K562 (cell line): ENCODE measurements around the gene MACROD2. TPM values are rescaled to one million over a fixed set of nuclear protein-coding genes. Genes with fewer than 3 reads are reported as not detected.

ENCODE experiments used
- ATAC-seq: fragments of 200-7000 bp; cut with Tn5 transposase; 3 replicates; pipeline ENCODE4 v1.9.1; 2020; ENCODE audit warnings: moderate library complexity
- BruUV-seq: library from RNA; stranded (reverse); fragments of 400-500 nt; replicated peaks from 2 replicates; lab custom pipeline; 2021; lab: Mats Ljungman, UMichigan
- CTCF ChIA-PET: fragments of 300-600 bp; formaldehyde crosslinking; extraction: SDS; loops from one replicate; lab custom pipeline; 2021; ENCODE audit warnings: low intra/inter-chr PET ratio; lab: Yijun Ruan, JAX
- POLR2A ChIA-PET: fragments of 300-600, 350-650 bp; sonication (Branson Sonifier 250); formaldehyde crosslinking; extraction: SDS; loops from one replicate; lab custom pipeline; 2021; ENCODE audit warnings: antibody characterized with exemption, inconsistent platforms; lab: Yijun Ruan, JAX
- DNase-seq, 4 experiments: peaks; one replicate each; pipeline versions ENCODE4 v3.0.0 to v3.0.0-alpha.2; 2011 to 2018; ENCODE audit warnings: low spot score in 3 of 4, mixed read lengths in 3 of 4; ENCODE audit errors: extremely low read depth in 1 of 4
- FAIRE-seq: peaks from 2 replicates; lab custom pipeline; 2011; peaks lifted over from hg19 to GRCh38; lab: Jason Lieb, UNC
- H2AFZ ChIP-seq: 2 replicates; pipeline ENCODE4 v1.6.0; 2011; ENCODE audit warnings: low read depth, low read length, control low read depth, inconsistent platforms
- H3K27ac ChIP-seq: fragments of 200-600 bp; 3 replicates; pipeline ENCODE4 v1.8.0; 2011; ENCODE audit warnings: low read depth, mild to moderate bottlenecking, control low read depth, inconsistent platforms, low read length, moderate library complexity, mixed read lengths; ENCODE audit errors: extremely low read depth
- H3K27me3 ChIP-seq, 2 experiments: fragments of 300-600 bp in 1 of 2; 2 replicates in 1 of 2; 3 replicates in 1 of 2; pipeline versions ENCODE4 v1.6.0 to v1.8.0; 2011; ENCODE audit warnings: inconsistent platforms in 2 of 2, low read length in 2 of 2, mild to moderate bottlenecking in 1 of 2, mixed read lengths in 1 of 2, moderate library complexity in 1 of 2; ENCODE audit not compliant: control insufficient read depth in 2 of 2, insufficient read depth in 2 of 2
- H3K36me3 ChIP-seq: fragments of 300-600 bp; 3 replicates; pipeline ENCODE4 v1.8.0; 2011; ENCODE audit warnings: mild to moderate bottlenecking, low read length, inconsistent platforms; ENCODE audit not compliant: control insufficient read depth, insufficient read depth
- H3K4me1 ChIP-seq, 2 experiments: fragments of 200-600 bp in 1 of 2; replicated peaks in 1 of 2; 2 replicates in 1 of 2; 3 replicates in 1 of 2; pipeline versions ENCODE4 v1.5.1 to v1.8.0; 2011; ENCODE audit warnings: inconsistent platforms in 2 of 2, low read length in 2 of 2, mild to moderate bottlenecking in 1 of 2, mixed read lengths in 1 of 2, moderate library complexity in 1 of 2; ENCODE audit not compliant: control insufficient read depth in 2 of 2, insufficient read depth in 2 of 2
- H3K4me2 ChIP-seq: 2 replicates; pipeline ENCODE4 v1.6.1; 2011; ENCODE audit warnings: low read length, control low read depth, inconsistent platforms, mixed read lengths; ENCODE audit not compliant: insufficient read depth
- H3K4me3 ChIP-seq: fragments of 200-600 bp; sonication (generic), shearing (Covaris generic); 2 replicates; pipeline ENCODE4 v1.5.1; 2016; ENCODE audit warnings: control low read depth, inconsistent platforms
- H3K79me2 ChIP-seq: fragments of 200-600 bp; 3 replicates; pipeline ENCODE4 v1.8.0; 2011; ENCODE audit warnings: low read length, inconsistent platforms; ENCODE audit not compliant: control insufficient read depth, insufficient read depth
- H3K9ac ChIP-seq, 2 experiments: 2 replicates each; pipeline versions ENCODE4 v1.6.0 to v1.6.1; 2011; ENCODE audit warnings: low read depth in 2 of 2, low read length in 2 of 2, control low read depth in 1 of 2, inconsistent platforms in 1 of 2, mild to moderate bottlenecking in 1 of 2, mixed read lengths in 1 of 2; ENCODE audit not compliant: insufficient read depth in 1 of 2
- H3K9me1 ChIP-seq: one replicate; pipeline ENCODE4 v1.6.0; 2011; ENCODE audit warnings: inconsistent platforms, mild to moderate bottlenecking, low read length, moderate library complexity; ENCODE audit not compliant: control insufficient read depth, insufficient read depth
- H3K9me3 ChIP-seq: replicated peaks from 2 replicates; pipeline ENCODE4 v1.5.1; 2011; ENCODE audit warnings: low read depth, low read length, inconsistent platforms; ENCODE audit not compliant: control insufficient read depth, insufficient read depth
- H4K20me1 ChIP-seq: replicated peaks from 2 replicates; pipeline ENCODE4 v1.6.1; 2011; ENCODE audit warnings: low read length, inconsistent platforms, mixed read lengths; ENCODE audit not compliant: control insufficient read depth, insufficient read depth
- BCOR ChIP-seq: fragments of 450-650 bp; IDR thresholded peaks from 2 replicates; pipeline ENCODE4 v1.6.1; 2016
- CSDE1 ChIP-seq, 2 experiments: fragments of 450-650 bp; IDR thresholded peaks; 2 replicates each; pipeline ENCODE4 v1.6.1; 2016; ENCODE audit warnings: mild to moderate bottlenecking in 1 of 2
- KAT7 ChIP-seq: sonication (generic); formaldehyde crosslinking; IDR thresholded peaks from 2 replicates; pipeline ENCODE4 v1.8.0; 2022; ENCODE audit warnings: missing genetic modification reagents, mild to moderate bottlenecking, borderline replicate concordance
- MCM2 ChIP-seq: fragments of 450-650 bp; IDR thresholded peaks from 2 replicates; pipeline ENCODE4 v1.6.1; 2017; ENCODE audit warnings: low read depth, mild to moderate bottlenecking
- MEF2A ChIP-seq: IDR thresholded peaks from 2 replicates; pipeline ENCODE4 v1.6.1; 2011; ENCODE audit warnings: low read depth, mild to moderate bottlenecking, low read length, moderate library complexity; ENCODE audit not compliant: control insufficient read depth
- MEF2D ChIP-seq: conservative IDR thresholded peaks from 2 replicates; pipeline ENCODE4 v1.6.1; 2016; ENCODE audit warnings: low read depth, missing genetic modification characterization, missing compliant biosample characterization
- NRF1 ChIP-seq, 2 experiments: fragments of 450-650 bp; IDR thresholded peaks in 1 of 2; conservative IDR thresholded peaks in 1 of 2; 2 replicates each; pipeline ENCODE4 v1.6.1; 2014; ENCODE audit warnings: mild to moderate bottlenecking in 2 of 2
- RBFOX2 ChIP-seq: fragments of 200-400 bp; formaldehyde crosslinking; IDR thresholded peaks from 2 replicates; pipeline ENCODE4 v1.6.1; 2017; ENCODE audit warnings: low read depth, mild to moderate bottlenecking, low read length, moderate library complexity
- TAF7 ChIP-seq: fragments of 450-650 bp; IDR thresholded peaks from 2 replicates; pipeline ENCODE4 v1.6.1; 2016; ENCODE audit warnings: missing genetic modification characterization, missing compliant biosample characterization
- TAL1 ChIP-seq: fragments of 450-650 bp; IDR thresholded peaks from 2 replicates; pipeline ENCODE4 v1.6.1; 2016; ENCODE audit warnings: mild to moderate bottlenecking
- TCF15 ChIP-seq: fragments of 250-450 bp; sonication (Bioruptor Pico); IDR thresholded peaks from 2 replicates; pipeline ENCODE4 v1.8.0; 2022; ENCODE audit warnings: moderate library complexity, mild to moderate bottlenecking, inconsistent platforms
- ZNF384 ChIP-seq: IDR thresholded peaks from 2 replicates; pipeline ENCODE4 v1.6.1; 2012; ENCODE audit warnings: low read depth, low read length, improper control_type of control experiment
- ZZZ3 ChIP-seq: fragments of 450-650 bp; IDR thresholded peaks from 2 replicates; pipeline ENCODE4 v1.6.1; 2016; ENCODE audit warnings: antibody characterized with exemption, mild to moderate bottlenecking, moderate library complexity
- WGBS: fragments of 100-300 bp; shearing (Covaris generic); methylation state at CpG from one replicate; pipeline ENCODE4 v1.1.6; 2016; ENCODE audit warnings: low coverage, mixed read lengths; ENCODE audit not compliant: insufficient coverage; ENCODE audit errors: missing lambda C conversion rate; 5-methylcytosine and 5-hydroxymethylcytosine counted together
- in situ Hi-C: fragments of 300-500 bp; cut with MboI; formaldehyde crosslinking; loops from 4 replicates; pipeline ENCODE4 v1.15.0; 2018; ENCODE audit warnings: inconsistent platforms, mixed read lengths
- intact Hi-C: fragments of 100-400 bp; cut with micrococcal nuclease; formaldehyde crosslinking; loops from 2 replicates; pipeline ENCODE4 v1.14.2; 2022
- polyA plus RNA-seq, 8 experiments: library from polyadenylated mRNA; depleted of rRNA in 4 of 8; stranded (reverse) in 5 of 8; unstranded in 3 of 8; fragments of >200 nt; fragmentation: Nextera tagmentation in 2 of 8; fragmentation: Illumina TruSeq in 1 of 8; extraction: Ambion mirVana in 2 of 8; extraction: Trizol in 1 of 8; gene quantifications; 2 replicates each; pipeline versions ENCODE4 v1.2.1 to v1.2.3, GENCODE V29; 2011 to 2014; ENCODE audit warnings: inconsistent platforms in 1 of 8, missing spikeins in 1 of 8
- total RNA-seq, 7 experiments: library from RNA; depleted of rRNA in 6 of 7; stranded (reverse); fragments of >200 nt in 6 of 7; fragmentation: Illumina TruSeq in 2 of 7; extraction: Trizol in 2 of 7; gene quantifications; 2 replicates each; pipeline versions ENCODE4 v1.2.1 to v1.2.3, GENCODE V29; 2011 to 2021; ENCODE audit warnings: low replicate concordance in 1 of 7
- TF ChIP-seq, protein P1 (sequence below): fragments of 450-650 bp; formaldehyde crosslinking; IDR thresholded peaks from 2 replicates; pipeline ENCODE4 v1.4.0; 2022; ENCODE audit warnings: missing genetic modification characterization

MACROD2 gene
- total and polyA plus RNA-seq, 9 of the 15 experiments (the other 6 are each of a cell fraction or from before 2014, with no cell fraction given): not detected

DNA sequence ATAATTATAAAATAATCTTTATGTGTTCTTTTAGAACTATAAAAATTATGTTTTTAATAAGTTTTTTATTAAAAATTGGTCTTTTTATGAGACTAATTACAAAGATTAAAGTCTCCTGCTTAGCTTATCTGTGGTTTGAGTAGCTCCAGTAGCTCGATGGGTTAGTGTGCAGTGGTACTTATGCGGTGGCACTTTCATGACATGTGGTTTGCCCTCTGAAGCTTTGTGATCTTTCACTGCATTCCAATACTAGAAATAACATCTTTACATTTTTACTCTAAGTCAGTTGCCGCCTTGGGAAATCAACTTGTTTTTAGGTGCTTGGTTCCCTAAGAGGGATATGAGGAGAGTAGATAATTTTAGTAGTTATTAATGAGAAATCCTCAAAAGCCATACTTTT is 1041.6 kb downstream of the MACROD2 start (continued):
- TF ChIP-seq ZNF384 (no peak), NRF1 (conservative IDR thresholded peaks at IDR 0.05 in 1 of 2, IDR thresholded peaks at IDR 0.05 in 1 of 2) (no peak), BCOR (no peak), KAT7 (CRISPR knock-in tag) (no peak), CSDE1 (IDR thresholded peaks at IDR 0.05) (no peak)
- TF ChIP-seq, protein P1, sequence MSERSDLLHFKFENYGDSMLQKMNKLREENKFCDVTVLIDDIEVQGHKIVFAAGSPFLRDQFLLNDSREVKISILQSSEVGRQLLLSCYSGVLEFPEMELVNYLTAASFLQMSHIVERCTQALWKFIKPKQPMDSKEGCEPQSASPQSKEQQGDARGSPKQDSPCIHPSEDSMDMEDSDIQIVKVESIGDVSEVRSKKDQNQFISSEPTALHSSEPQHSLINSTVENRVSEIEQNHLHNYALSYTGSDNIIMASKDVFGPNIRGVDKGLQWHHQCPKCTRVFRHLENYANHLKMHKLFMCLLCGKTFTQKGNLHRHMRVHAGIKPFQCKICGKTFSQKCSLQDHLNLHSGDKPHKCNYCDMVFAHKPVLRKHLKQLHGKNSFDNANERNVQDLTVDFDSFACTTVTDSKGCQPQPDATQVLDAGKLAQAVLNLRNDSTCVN (CRISPR knock-in tag): no peak

GRCh38 chr20:15039088-15039752 is 1043.9 kb downstream of the MACROD2 start:
- BruUV-seq: no TSS peak
- ChIA-PET CTCF (no interaction called here), POLR2A (no interaction called here)
- WGBS: 6% methylated on average over 2 of the region's 2 CpGs
- Histone ChIP-seq H3K27ac (no peak overlapping the region), H3K4me1 (no peaks in the 10 kb centered on the region), H3K36me3 (no peaks in the 10 kb centered on the region), H3K4me3 (no peak overlapping the region), H3K79me2 (no peaks in the 10 kb centered on the region), H3K9me1 (no peaks in the 10 kb centered on the region), H3K27me3 (no peaks in the 10 kb centered on the region), H2AFZ (no peak overlapping the region), H3K9me3 (no peaks in the 10 kb centered on the region), H3K4me2 (no peak overlapping the region), H4K20me1 (no peaks in the 10 kb centered on the region), H3K9ac (no peak overlapping the region)
- in situ Hi-C loops: no loop called here
- no peak for DNase-seq
- no peak for FAIRE-seq
- no peak for ATAC-seq
- intact Hi-C loops: no loop called here
- no peak for TF ChIP-seq TAL1
- TF ChIP-seq MEF2D: no peak
- no peak for TF ChIP-seq TCF15 (CRISPR knock-in tag)
- TF ChIP-seq ZZZ3: no peak
- TF ChIP-seq TAF7 (tag): no peak
- no peak for TF ChIP-seq MEF2A
- TF ChIP-seq MCM2: no peak
- TF ChIP-seq RBFOX2: no peak
